ENCODE data around the gene MAPT.

MAPT gene

GRCh38 chr17:46046957-46047356, 152.6 kb downstream of the MAPT start:
- Histone ChIP-seq H3K9me3 (no peaks in the 10 kb centered on the region), H3K4me1 (no peaks in the 10 kb centered on the region), H3K4me3 (ENCODE audit: low read depth, low read length) (no peak overlapping the region), H3K36me3 (peaks cover 68% of the 10 kb centered on the region), H3K27me3 (no peaks in the 10 kb centered on the region)
- no peak for DNase-seq
- TF ChIP-seq, protein P1, sequence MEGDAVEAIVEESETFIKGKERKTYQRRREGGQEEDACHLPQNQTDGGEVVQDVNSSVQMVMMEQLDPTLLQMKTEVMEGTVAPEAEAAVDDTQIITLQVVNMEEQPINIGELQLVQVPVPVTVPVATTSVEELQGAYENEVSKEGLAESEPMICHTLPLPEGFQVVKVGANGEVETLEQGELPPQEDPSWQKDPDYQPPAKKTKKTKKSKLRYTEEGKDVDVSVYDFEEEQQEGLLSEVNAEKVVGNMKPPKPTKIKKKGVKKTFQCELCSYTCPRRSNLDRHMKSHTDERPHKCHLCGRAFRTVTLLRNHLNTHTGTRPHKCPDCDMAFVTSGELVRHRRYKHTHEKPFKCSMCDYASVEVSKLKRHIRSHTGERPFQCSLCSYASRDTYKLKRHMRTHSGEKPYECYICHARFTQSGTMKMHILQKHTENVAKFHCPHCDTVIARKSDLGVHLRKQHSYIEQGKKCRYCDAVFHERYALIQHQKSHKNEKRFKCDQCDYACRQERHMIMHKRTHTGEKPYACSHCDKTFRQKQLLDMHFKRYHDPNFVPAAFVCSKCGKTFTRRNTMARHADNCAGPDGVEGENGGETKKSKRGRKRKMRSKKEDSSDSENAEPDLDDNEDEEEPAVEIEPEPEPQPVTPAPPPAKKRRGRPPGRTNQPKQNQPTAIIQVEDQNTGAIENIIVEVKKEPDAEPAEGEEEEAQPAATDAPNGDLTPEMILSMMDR (IDR thresholded peaks at IDR 0.05; ENCODE audit: low read depth, low read length): no peak

GRCh38 chr17:46047398-46047797, 153.0 kb downstream of the MAPT start:
- H3K36me3 ChIP-seq: peaks cover 68% of the 10 kb centered on the region
- no peaks in the 10 kb centered on the region for H3K9me3 ChIP-seq
- no peak overlapping the region for H3K4me3 ChIP-seq (ENCODE audit: low read depth, low read length)
- DNase-seq: no peak
- H3K27me3 ChIP-seq: no peaks in the 10 kb centered on the region
- TF ChIP-seq, protein P1 (IDR thresholded peaks at IDR 0.05; ENCODE audit: low read depth, low read length): no peak
- no peaks in the 10 kb centered on the region for H3K4me1 ChIP-seq

GRCh38 chr17:46047856-46048255, 153.5 kb downstream of the MAPT start:
- H3K9me3 ChIP-seq: no peaks in the 10 kb centered on the region
- H3K36me3 ChIP-seq: peaks cover 66% of the 10 kb centered on the region
- TF ChIP-seq, protein P1 (IDR thresholded peaks at IDR 0.05; ENCODE audit: low read depth, low read length): no peak
- no peak for DNase-seq
- no peaks in the 10 kb centered on the region for H3K4me1 ChIP-seq
- no peaks in the 10 kb centered on the region for H3K27me3 ChIP-seq
- H3K4me3 ChIP-seq (ENCODE audit: low read depth, low read length): no peak overlapping the region

- Histone ChIP-seq H3K36me3 (peaks cover 63% of the 10 kb centered on the region), H3K4me3 (ENCODE audit: low read depth, low read length) (no peak overlapping the region), H3K9me3 (no peaks in the 10 kb centered on the region), H3K27me3 (no peaks in the 10 kb centered on the region), H3K4me1 (no peaks in the 10 kb centered on the region)
- TF ChIP-seq, protein P1 (IDR thresholded peaks at IDR 0.05; ENCODE audit: low read depth, low read length): no peak
- DNase-seq: no peak
These were observed 155.3 kb downstream of the MAPT start for GRCh38 chr17:46049656-46050055.

- no peaks in the 10 kb centered on the region for H3K9me3 ChIP-seq
- TF ChIP-seq, protein P1 (IDR thresholded peaks at IDR 0.05; ENCODE audit: low read depth, low read length): no peak
- peaks cover 42% of the 10 kb centered on the region for H3K36me3 ChIP-seq
- no peaks in the 10 kb centered on the region for H3K27me3 ChIP-seq
- H3K4me1 ChIP-seq: no peaks in the 10 kb centered on the region
- DNase-seq: no peak
- H3K4me3 ChIP-seq (ENCODE audit: low read depth, low read length): no peak overlapping the region
These were observed 159.7 kb downstream of the MAPT start for GRCh38 chr17:46053911-46054534.

- H3K36me3 ChIP-seq: peaks cover 32% of the 10 kb centered on the region
- H3K9me3 ChIP-seq: no peaks in the 10 kb centered on the region
- no peak for DNase-seq
- no peak overlapping the region for H3K4me3 ChIP-seq (ENCODE audit: low read depth, low read length)
- TF ChIP-seq, protein P1 (IDR thresholded peaks at IDR 0.05; ENCODE audit: low read depth, low read length): no peak
- H3K27me3 ChIP-seq: no peaks in the 10 kb centered on the region
- H3K4me1 ChIP-seq: no peaks in the 10 kb centered on the region
These were observed 162.5 kb downstream of the MAPT start for GRCh38 chr17:46056800-46057304.
